ENCODE data around the gene TTF2.
A peak's percentile ranks its signal among the peaks of the same experiment; 100 is the strongest.

Gene TTF2

DNA sequence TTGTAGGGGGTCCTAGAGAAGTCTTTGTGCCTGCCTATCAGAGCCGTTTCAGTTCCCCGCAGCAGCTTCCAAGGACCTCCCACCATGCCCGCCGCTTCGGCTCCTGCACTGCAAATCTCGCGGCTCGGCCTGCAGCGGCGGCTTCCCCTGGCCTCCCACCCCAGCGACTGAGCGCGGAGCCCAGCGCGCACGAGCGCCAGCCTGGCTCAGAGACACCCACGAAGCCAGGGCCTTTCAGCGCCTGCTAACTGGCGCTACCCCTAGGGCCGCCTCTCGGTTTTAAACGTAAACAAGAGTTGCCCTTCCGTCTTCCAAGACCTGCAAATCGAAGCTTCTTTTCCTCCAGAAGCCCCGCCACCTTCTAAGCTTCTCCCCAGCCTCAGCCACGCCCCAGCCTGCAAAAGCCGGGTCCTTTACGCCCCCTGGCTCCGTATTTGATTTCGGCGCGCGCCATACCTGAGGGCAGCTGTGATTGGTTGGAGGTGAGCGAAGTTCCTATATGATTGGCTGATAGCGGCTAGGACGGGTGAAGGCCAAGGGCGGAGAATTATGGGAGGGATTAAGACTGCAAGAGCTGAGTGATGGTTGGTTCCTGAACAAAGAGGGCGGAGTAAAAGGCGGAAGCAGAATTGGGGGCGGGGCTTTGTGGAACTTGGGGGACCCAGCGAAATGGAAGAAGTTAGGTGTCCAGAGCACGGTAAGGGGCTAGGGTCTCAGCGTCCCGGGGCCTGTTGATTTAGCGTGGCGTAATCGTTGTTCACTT lies at the start of gene TTF2:
Gene TTF2 (plus strand): TSS at position 649 of the 763 bp plus-strand sequence. CDS start 21 bp downstream, at position 670.
- Histone ChIP-seq H3K36me3 (peaks cover 15% of the 10 kb centered on the region), H3K9me3 (ENCODE audit: severe bottlenecking) (no peaks in the 10 kb centered on the region), H3K27me3 (ENCODE audit: insufficient read depth, low read depth, severe bottlenecking) (no peaks in the 10 kb centered on the region), H3K4me3 (ENCODE audit: low read depth, low read length) (peak within 1 kb of the TSS; percentile 97), H3K27ac (peak within 1 kb of the TSS; percentile 92)
- DNase-seq = peak; percentile 98
- TF ChIP-seq, protein P1, sequence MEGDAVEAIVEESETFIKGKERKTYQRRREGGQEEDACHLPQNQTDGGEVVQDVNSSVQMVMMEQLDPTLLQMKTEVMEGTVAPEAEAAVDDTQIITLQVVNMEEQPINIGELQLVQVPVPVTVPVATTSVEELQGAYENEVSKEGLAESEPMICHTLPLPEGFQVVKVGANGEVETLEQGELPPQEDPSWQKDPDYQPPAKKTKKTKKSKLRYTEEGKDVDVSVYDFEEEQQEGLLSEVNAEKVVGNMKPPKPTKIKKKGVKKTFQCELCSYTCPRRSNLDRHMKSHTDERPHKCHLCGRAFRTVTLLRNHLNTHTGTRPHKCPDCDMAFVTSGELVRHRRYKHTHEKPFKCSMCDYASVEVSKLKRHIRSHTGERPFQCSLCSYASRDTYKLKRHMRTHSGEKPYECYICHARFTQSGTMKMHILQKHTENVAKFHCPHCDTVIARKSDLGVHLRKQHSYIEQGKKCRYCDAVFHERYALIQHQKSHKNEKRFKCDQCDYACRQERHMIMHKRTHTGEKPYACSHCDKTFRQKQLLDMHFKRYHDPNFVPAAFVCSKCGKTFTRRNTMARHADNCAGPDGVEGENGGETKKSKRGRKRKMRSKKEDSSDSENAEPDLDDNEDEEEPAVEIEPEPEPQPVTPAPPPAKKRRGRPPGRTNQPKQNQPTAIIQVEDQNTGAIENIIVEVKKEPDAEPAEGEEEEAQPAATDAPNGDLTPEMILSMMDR (IDR thresholded peaks at IDR 0.05; ENCODE audit: low read depth, low read length) = no peak

DNA sequence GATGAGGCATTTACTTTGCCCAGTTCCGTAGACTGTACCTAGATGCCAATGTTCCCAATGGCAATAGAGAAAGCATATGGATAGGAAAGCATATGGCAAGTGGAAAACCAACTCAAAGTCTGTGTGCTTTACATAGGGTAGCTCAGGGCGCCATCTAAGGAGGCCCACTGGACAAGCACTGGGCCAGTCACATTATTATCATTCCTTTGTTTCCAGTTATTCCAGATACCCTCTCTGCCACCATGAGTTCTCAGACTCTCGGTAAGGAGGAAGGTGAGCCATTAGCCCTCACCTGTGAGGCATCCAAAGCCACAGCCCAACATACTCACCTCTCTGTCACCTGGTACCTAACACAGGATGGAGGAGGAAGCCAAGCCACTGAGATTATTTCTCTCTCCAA lies 48.8 kb upstream of the TTF2 start:
- TF ChIP-seq, protein P1 (IDR thresholded peaks at IDR 0.05; ENCODE audit: low read depth, low read length) = no peak
- DNase-seq = no peak
- Histone ChIP-seq H3K36me3 (no peaks in the 10 kb centered on the region), H3K27ac (no peak overlapping the region), H3K27me3 (ENCODE audit: insufficient read depth, low read depth, severe bottlenecking) (no peaks in the 10 kb centered on the region), H3K4me3 (ENCODE audit: low read depth, low read length) (no peak overlapping the region), H3K9me3 (ENCODE audit: severe bottlenecking) (no peaks in the 10 kb centered on the region)

DNA sequence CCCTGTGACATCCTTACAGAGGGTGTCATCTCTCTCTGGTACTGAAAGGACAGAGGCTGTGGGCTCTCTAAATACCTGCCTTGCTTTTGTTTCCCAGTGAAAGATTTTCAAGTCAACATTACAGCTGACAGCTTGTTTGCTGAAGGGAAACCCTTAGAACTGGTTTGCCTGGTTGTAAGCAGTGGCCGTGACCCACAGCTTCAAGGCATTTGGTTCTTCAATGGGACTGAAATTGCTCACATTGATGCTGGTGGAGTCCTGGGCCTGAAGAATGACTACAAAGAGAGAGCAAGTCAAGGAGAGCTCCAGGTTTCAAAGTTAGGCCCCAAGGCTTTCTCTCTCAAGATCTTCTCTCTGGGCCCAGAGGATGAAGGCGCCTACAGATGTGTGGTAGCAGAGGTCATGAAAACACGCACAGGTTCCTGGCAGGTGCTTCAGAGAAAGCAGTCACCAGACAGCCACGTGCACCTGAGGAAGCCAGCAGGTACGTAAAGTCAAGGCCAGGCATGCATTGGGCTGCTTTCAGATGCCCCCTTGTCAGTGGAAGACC lies 46.7 kb upstream of the TTF2 start:
- no peak for DNase-seq
- Histone ChIP-seq H3K4me3 (ENCODE audit: low read depth, low read length) (no peak overlapping the region), H3K36me3 (no peaks in the 10 kb centered on the region), H3K27ac (no peak overlapping the region), H3K27me3 (ENCODE audit: insufficient read depth, low read depth, severe bottlenecking) (no peaks in the 10 kb centered on the region), H3K9me3 (ENCODE audit: severe bottlenecking) (no peaks in the 10 kb centered on the region)
- TF ChIP-seq, protein P1 (IDR thresholded peaks at IDR 0.05; ENCODE audit: low read depth, low read length) = no peak

DNA sequence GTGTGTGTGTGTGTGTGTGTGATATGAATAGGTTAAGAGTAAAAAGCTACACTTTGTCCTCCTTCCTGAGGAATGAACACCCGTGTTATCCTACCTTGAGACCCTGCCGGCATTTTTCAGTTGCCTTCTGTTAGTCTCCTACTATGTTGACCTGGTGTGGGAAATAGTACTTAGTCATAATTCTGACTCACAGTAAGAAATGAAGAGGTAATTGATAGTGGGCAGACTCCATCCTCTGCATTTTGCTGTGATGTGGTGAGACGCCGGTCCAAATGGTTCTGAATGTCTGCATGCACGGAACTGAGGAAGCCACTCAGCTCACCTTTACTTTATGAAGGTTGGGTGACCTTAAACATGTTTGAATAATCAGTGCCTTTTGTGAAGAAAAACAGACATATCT lies 45.9 kb upstream of the TTF2 start:
- Histone ChIP-seq H3K27ac (no peak overlapping the region), H3K27me3 (ENCODE audit: insufficient read depth, low read depth, severe bottlenecking) (no peaks in the 10 kb centered on the region), H3K9me3 (ENCODE audit: severe bottlenecking) (no peaks in the 10 kb centered on the region), H3K36me3 (no peaks in the 10 kb centered on the region), H3K4me3 (ENCODE audit: low read depth, low read length) (no peak overlapping the region)
- no peak for DNase-seq
- TF ChIP-seq, protein P1 (IDR thresholded peaks at IDR 0.05; ENCODE audit: low read depth, low read length) = no peak

DNA sequence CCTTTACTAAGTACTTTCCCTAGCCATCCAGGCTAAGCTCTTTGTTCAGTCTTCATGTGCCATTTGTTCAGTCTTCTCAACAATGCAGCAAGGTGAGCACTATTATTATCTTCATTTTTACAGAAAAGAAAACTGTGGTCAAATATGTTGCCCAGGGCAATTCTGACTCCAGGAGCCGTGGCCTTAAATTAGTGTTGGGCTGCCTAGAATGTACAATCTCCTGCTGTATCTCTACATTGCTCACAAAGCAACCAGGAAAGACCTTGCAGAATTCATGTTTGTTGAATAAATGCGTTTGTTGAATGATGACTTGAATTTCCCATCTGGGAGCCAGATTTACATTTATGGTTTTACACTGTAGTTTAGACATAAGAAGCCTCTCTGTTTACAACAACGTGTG lies 44.4 kb upstream of the TTF2 start:
- H3K27ac ChIP-seq = peak overlapping the region; percentile 9; the same call in 1 of the 2 replicates
- no peak overlapping the region for H3K4me3 ChIP-seq (ENCODE audit: low read depth, low read length)
- TF ChIP-seq, protein P1 (IDR thresholded peaks at IDR 0.05; ENCODE audit: low read depth, low read length) = no peak
- no peaks in the 10 kb centered on the region for H3K27me3 ChIP-seq (ENCODE audit: insufficient read depth, low read depth, severe bottlenecking)
- H3K36me3 ChIP-seq = no peaks in the 10 kb centered on the region
- H3K9me3 ChIP-seq (ENCODE audit: severe bottlenecking) = no peaks in the 10 kb centered on the region
- no peak for DNase-seq
